IPS-20b (cell line): Measurements from ENCODE around the gene MAP3K19.
"Not testable (repeated sequence)": the region's sequence is repeated elsewhere in the genome, so short reads cannot be mapped to it uniquely, and the experiment has no call there.

Experiments
- H3K27ac ChIP-seq: one replicate; pipeline ENCODE4 v1.5.1; 2013; ENCODE audit warnings: low read length
- H3K27me3 ChIP-seq: 2 replicates; pipeline ENCODE4 v1.6.1; 2013; ENCODE audit warnings: mild to moderate bottlenecking, low read length, inconsistent platforms; ENCODE audit not compliant: insufficient read depth
- H3K36me3 ChIP-seq: 2 replicates; pipeline ENCODE4 v1.6.1; 2013; ENCODE audit warnings: low read depth, mild to moderate bottlenecking, inconsistent platforms, low read length, moderate library complexity; ENCODE audit not compliant: insufficient read depth
- H3K4me1 ChIP-seq: 2 replicates; pipeline ENCODE4 v1.6.1; 2013; ENCODE audit warnings: mild to moderate bottlenecking, control low read depth, inconsistent platforms, low read length, moderate library complexity; ENCODE audit not compliant: insufficient read depth
- H3K4me3 ChIP-seq: 2 replicates; pipeline ENCODE4 v1.5.1; 2013; ENCODE audit warnings: mild to moderate bottlenecking, low read length, inconsistent platforms
- H3K9ac ChIP-seq: 2 replicates; pipeline ENCODE4 v1.6.1; 2013; ENCODE audit warnings: low read depth, mild to moderate bottlenecking, inconsistent platforms, low read length, moderate library complexity
- H3K9me3 ChIP-seq: 2 replicates; pipeline ENCODE4 v1.6.1; 2013; ENCODE audit warnings: mild to moderate bottlenecking, low read depth, low read length, inconsistent platforms; ENCODE audit not compliant: insufficient read depth

Gene MAP3K19

GRCh38 chr2:135047300-135047699, at the start of gene MAP3K19:
Gene MAP3K19 (minus strand): TSS chr2:135047447. CDS start chr2:135024647, 22,800 bp downstream.
- Histone ChIP-seq H3K27ac (no peak within 1 kb of the TSS), H3K4me3 (no peak within 1 kb of the TSS), H3K27me3 (no peaks in the 10 kb centered on the region), H3K9ac (no peak within 1 kb of the TSS), H3K4me1 (no peaks in the 10 kb centered on the region), H3K36me3 (no peaks in the 10 kb centered on the region), H3K9me3 (no peaks in the 10 kb centered on the region)

DNA sequence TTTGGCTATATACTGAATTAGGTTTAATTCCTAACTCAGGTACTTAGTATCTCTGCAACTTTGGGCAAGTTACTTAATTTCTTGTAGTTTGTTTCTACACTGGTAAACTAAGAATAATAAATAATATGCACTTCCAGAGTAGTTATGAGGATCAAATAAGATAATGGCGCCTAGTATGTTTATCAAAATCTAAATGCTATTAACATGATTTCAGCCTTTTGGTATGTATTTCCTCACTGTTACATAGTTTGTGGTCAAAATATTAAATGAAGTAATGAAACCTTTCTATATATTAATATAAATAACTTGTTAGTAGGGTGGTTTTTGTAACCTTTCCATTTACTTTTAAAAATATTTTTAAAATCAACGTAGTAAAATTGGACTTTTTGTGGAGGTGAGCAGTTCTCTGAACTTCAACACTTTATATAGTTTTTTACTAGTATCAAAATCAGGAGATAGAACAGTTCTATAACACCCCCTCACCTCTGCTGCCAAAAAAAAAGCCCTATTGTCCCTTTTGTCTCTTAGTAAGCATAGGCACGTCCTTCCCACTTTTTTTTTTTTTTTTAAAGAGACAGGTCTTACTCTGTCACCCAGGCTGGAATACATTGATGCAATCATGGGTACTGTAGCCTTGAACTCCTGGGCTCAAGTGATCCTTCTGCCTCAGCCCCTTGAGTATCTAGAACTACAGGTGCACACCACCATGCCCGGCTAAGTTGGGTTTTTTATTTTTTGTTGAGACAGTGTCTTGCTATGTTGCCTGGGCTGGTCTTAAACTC, 49.6 kb upstream of the MAP3K19 start:
- Histone ChIP-seq H3K27ac (no peak overlapping the region), H3K4me3 (no peak overlapping the region), H3K4me1 (no peaks in the 10 kb centered on the region), H3K9ac (no peak overlapping the region), H3K27me3 (no peaks in the 10 kb centered on the region), H3K9me3 (no peaks in the 10 kb centered on the region), H3K36me3 (peaks cover 13% of the 10 kb centered on the region)

DNA sequence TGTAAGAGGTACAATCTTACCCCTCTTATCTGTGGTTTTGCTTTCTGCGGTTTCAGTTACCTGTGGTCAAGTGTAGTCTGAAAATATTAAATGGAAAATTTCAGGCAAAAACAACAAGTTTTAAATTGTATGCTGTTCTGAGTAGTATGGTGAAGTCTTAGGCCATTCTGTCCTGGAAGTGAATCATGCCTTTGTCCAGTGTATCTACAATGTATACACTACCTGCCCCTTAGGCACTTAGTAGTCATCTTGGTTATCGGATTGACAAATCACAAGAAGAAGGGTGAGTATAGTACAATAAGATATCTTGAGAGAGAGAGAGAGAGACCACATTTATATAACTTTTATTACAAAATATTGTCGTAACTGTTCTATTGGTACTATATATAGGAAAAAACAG, 48.3 kb upstream of the MAP3K19 start:
- H3K27ac ChIP-seq, result no peak overlapping the region
- no peak overlapping the region for H3K9ac ChIP-seq
- H3K27me3 ChIP-seq, result no peaks in the 10 kb centered on the region
- no peaks in the 10 kb centered on the region for H3K4me1 ChIP-seq
- H3K36me3 ChIP-seq, result peaks cover 13% of the 10 kb centered on the region
- H3K9me3 ChIP-seq, result no peaks in the 10 kb centered on the region
- no peak overlapping the region for H3K4me3 ChIP-seq

GRCh38 chr2:135094508-135094907, 47.3 kb upstream of the MAP3K19 start:
- no peaks in the 10 kb centered on the region for H3K27me3 ChIP-seq
- H3K4me3 ChIP-seq, result no peak overlapping the region
- no peaks in the 10 kb centered on the region for H3K9me3 ChIP-seq
- no peak overlapping the region for H3K27ac ChIP-seq
- H3K9ac ChIP-seq, result no peak overlapping the region
- H3K4me1 ChIP-seq, result no peaks in the 10 kb centered on the region
- peaks cover 17% of the 10 kb centered on the region for H3K36me3 ChIP-seq

- Histone ChIP-seq H3K4me3 (no peak overlapping the region), H3K9ac (no peak overlapping the region), H3K4me1 (no peaks in the 10 kb centered on the region), H3K9me3 (no peaks in the 10 kb centered on the region), H3K27me3 (no peaks in the 10 kb centered on the region), H3K27ac (no peak overlapping the region), H3K36me3 (peaks cover 17% of the 10 kb centered on the region)
Measured at GRCh38 chr2:135093670-135094330, 46.6 kb upstream of the MAP3K19 start.

DNA sequence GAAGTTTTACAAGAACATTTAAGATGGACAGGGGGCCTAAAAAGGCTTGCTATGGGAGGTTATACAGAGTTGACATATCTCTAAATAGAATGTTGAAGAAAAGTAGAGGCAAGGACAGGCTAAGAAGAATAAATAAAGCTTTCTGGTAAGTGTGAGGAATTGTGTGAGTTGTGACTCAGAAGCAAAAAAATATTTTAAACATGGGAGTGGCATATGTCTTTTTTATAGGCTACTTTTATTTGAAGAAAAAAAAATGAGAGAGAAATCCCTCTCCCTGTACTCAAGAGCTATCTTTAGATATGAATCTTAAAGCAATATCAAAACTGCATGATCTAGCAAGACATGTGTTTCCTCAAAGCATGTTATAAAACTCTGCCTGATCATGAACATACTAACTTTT, 45.9 kb upstream of the MAP3K19 start:
- no peaks in the 10 kb centered on the region for H3K9me3 ChIP-seq
- H3K27me3 ChIP-seq, result no peaks in the 10 kb centered on the region
- no peak overlapping the region for H3K4me3 ChIP-seq
- peaks cover 17% of the 10 kb centered on the region for H3K36me3 ChIP-seq
- H3K9ac ChIP-seq, result no peak overlapping the region
- no peaks in the 10 kb centered on the region for H3K4me1 ChIP-seq
- H3K27ac ChIP-seq, result no peak overlapping the region

DNA sequence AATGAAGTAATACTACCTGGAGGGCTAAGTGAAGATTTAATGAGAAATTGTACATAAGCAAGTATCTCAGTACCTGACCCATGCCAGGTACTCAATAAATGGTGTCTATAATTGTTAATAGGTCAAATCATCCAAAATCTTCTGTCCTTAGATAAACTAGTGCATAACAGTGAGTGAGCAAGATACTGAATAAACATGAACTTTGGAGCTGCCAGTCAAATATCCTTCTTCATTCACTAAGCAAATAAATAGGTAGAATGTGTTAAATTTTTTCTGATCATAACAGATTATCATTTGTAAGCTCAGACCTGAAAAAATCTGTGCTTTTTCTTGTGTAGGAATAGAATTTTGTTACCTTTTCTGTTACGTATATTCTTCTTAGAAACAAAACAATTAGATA, 44.4 kb upstream of the MAP3K19 start:
- H3K9ac ChIP-seq, result no peak overlapping the region
- no peaks in the 10 kb centered on the region for H3K27me3 ChIP-seq
- peaks cover 17% of the 10 kb centered on the region for H3K36me3 ChIP-seq
- H3K4me3 ChIP-seq, result no peak overlapping the region
- H3K27ac ChIP-seq, result no peak overlapping the region
- H3K4me1 ChIP-seq, result no peaks in the 10 kb centered on the region
- no peaks in the 10 kb centered on the region for H3K9me3 ChIP-seq

DNA sequence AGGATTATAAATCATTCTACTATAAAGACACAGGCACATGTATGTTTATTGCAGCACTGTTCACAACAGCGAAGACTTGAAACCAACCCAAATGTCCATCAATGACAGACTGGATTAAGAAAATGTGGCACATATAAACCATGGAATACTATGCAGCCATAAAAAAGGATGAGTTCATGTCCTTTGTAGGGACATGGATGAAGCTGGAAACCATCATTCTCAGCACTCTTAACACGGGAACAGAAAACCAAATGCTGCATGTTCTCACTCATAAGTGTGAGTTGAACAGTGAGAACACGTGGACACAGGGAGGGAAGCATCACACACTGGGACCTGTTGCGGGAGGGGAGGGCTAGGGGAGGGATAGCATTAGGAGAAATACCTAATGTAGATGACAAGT, 42.4 kb upstream of the MAP3K19 start:
- not testable (repeated sequence) for H3K9ac ChIP-seq, H3K4me1 ChIP-seq, H3K9me3 ChIP-seq, H3K27ac ChIP-seq, H3K4me3 ChIP-seq, H3K27me3 ChIP-seq
- H3K36me3 ChIP-seq, result peaks cover 15% of the 10 kb centered on the region; the same call in 1 of the 2 replicates

DNA sequence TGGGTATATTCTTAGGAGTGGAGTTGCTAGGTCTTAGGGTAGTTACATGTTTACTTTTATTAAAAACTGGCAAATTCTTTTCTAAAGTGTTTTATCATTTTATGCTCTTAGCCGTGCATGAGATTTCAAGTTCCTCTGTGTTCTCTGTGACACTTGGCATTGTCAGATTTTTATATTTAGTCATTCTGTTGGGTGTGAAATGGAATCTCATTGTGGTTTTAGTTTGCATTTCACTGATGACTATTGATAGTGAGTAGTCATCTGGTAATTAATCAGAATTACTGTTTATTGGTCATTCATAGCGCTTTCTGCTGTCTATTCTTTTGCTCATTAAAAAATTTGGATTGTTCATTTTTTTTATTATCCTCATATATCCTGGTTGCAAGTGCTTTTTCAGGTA, 39.0 kb upstream of the MAP3K19 start:
- no peak overlapping the region for H3K9ac ChIP-seq
- no peaks in the 10 kb centered on the region for H3K27me3 ChIP-seq
- peaks cover 8% of the 10 kb centered on the region; the same call in 1 of the 2 replicates for H3K36me3 ChIP-seq
- H3K27ac ChIP-seq, result no peak overlapping the region
- H3K4me3 ChIP-seq, result no peak overlapping the region
- H3K9me3 ChIP-seq, result no peaks in the 10 kb centered on the region
- no peaks in the 10 kb centered on the region for H3K4me1 ChIP-seq

DNA sequence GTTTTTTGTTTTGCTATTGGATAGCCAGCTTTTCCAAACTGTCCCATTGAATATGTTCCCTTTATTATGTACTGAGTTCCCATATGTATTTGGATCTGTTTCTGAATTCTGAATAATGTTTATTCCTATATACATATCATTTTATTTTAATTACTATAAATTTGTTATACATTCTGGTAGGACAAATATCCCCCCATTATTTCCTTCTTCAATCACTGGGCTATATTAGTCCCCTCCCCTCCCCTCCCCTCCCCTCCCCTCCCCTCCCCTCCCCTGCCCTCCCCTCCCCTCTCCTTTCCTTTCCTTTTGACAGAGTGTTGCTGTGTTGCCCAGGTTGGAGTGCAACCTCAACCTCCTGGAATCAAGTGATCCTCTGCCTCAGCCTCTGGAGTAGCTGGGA, 31.2 kb upstream of the MAP3K19 start:
- Histone ChIP-seq H3K9me3 (peaks cover 11% of the 10 kb centered on the region), H3K27me3 (no peaks in the 10 kb centered on the region), H3K27ac (no peak overlapping the region), H3K4me3 (no peak overlapping the region), H3K4me1 (no peaks in the 10 kb centered on the region), H3K36me3 (peaks cover 5% of the 10 kb centered on the region; the same call in 1 of the 2 replicates), H3K9ac (no peak overlapping the region)

- H3K36me3 ChIP-seq, result 0 out of 2 replicates have a peak, but pooled peaks cover 17% of the 10 kb centered on the region
- no peak overlapping the region for H3K27ac ChIP-seq
- H3K27me3 ChIP-seq, result no peaks in the 10 kb centered on the region
- H3K4me3 ChIP-seq, result no peak overlapping the region
- H3K9ac ChIP-seq, result no peak overlapping the region
- peaks cover 30% of the 10 kb centered on the region for H3K9me3 ChIP-seq
- H3K4me1 ChIP-seq, result no peaks in the 10 kb centered on the region
Measured at GRCh38 chr2:135076556-135076955, 29.3 kb upstream of the MAP3K19 start.

DNA sequence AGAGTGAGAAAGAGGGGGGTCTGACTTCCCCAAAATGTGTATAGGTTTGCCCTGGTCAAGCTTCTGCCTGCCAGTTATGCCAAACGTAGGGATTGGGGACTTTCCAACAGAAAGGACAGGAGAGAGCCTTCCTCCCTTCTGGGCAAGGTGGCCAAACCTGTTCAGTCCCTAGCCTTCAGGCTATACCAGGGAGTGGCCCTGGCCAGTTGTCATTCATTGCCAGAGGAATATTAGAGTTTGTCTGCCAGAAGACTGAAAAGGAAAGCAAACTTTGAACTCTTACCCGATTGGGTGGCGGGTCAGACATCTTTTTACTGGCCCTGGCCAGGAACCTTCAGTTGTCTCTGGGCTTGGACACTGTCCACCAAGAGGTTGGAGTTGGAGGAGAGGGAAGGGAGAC, 27.0 kb upstream of the MAP3K19 start:
- H3K27me3 ChIP-seq, result no peaks in the 10 kb centered on the region
- no peak overlapping the region for H3K9ac ChIP-seq
- H3K36me3 ChIP-seq, result peaks cover 28% of the 10 kb centered on the region; the same call in 1 of the 2 replicates
- H3K4me3 ChIP-seq, result no peak overlapping the region
- H3K4me1 ChIP-seq, result no peaks in the 10 kb centered on the region
- H3K9me3 ChIP-seq, result peaks cover 51% of the 10 kb centered on the region
- H3K27ac ChIP-seq, result no peak overlapping the region
